ENCODE results near the gene CMIP. TPM values are rescaled to one million over a fixed set of nuclear protein-coding genes. Genes with fewer than 3 reads are reported as not detected.

Gene CMIP
- total RNA-seq, 1 donor from 2014 or later, result 163 TPM

GRCh38 chr16:81542609-81543570, 98.3 kb downstream of the CMIP start:
- TF ChIP-seq CTCF (IDR thresholded peaks at IDR 0.05; ENCODE audit: partially characterized antibody, unreplicated experiment), result no peak
- no peaks in the 10 kb centered on the region for H3K36me3 Mint-ChIP-seq (ENCODE audit: unreplicated experiment)
- DNase-seq, result no peak
- peak overlapping the region; percentile 31 for H3K27ac Mint-ChIP-seq (ENCODE audit: unreplicated experiment)
- peaks cover 9% of the 10 kb centered on the region for H3K27me3 Mint-ChIP-seq (ENCODE audit: unreplicated experiment)
- H3K9me3 Mint-ChIP-seq (ENCODE audit: unreplicated experiment), result peaks cover 14% of the 10 kb centered on the region
- peaks cover 54% of the 10 kb centered on the region for H3K4me1 Mint-ChIP-seq (ENCODE audit: low read depth, unreplicated experiment)
- H3K4me3 Mint-ChIP-seq (ENCODE audit: unreplicated experiment), result no peak overlapping the region

- Mint-ChIP-seq H3K4me1 (ENCODE audit: low read depth, unreplicated experiment) (peaks cover 50% of the 10 kb centered on the region), H3K36me3 (ENCODE audit: unreplicated experiment) (no peaks in the 10 kb centered on the region), H3K9me3 (ENCODE audit: unreplicated experiment) (peaks cover 14% of the 10 kb centered on the region), H3K27me3 (ENCODE audit: unreplicated experiment) (peaks cover 9% of the 10 kb centered on the region), H3K27ac (ENCODE audit: unreplicated experiment) (no peak overlapping the region), H3K4me3 (ENCODE audit: unreplicated experiment) (no peak overlapping the region)
- DNase-seq, result no peak
- no peak for TF ChIP-seq CTCF (IDR thresholded peaks at IDR 0.05; ENCODE audit: partially characterized antibody, unreplicated experiment)
Observed at GRCh38 chr16:81543571-81543970, 99.0 kb downstream of the CMIP start.

GRCh38 chr16:81544261-81544660, 99.7 kb downstream of the CMIP start:
- no peak overlapping the region for H3K27ac Mint-ChIP-seq (ENCODE audit: unreplicated experiment)
- H3K4me1 Mint-ChIP-seq (ENCODE audit: low read depth, unreplicated experiment), result peaks cover 43% of the 10 kb centered on the region

GRCh38 chr16:81544700-81545271, 100.2 kb downstream of the CMIP start:
- DNase-seq, result no peak
- Mint-ChIP-seq H3K4me3 (ENCODE audit: unreplicated experiment) (no peak overlapping the region), H3K4me1 (ENCODE audit: low read depth, unreplicated experiment) (peaks cover 38% of the 10 kb centered on the region), H3K9me3 (ENCODE audit: unreplicated experiment) (peaks cover 13% of the 10 kb centered on the region), H3K27ac (ENCODE audit: unreplicated experiment) (no peak overlapping the region), H3K36me3 (ENCODE audit: unreplicated experiment) (no peaks in the 10 kb centered on the region), H3K27me3 (ENCODE audit: unreplicated experiment) (peaks cover 14% of the 10 kb centered on the region)
- no peak for TF ChIP-seq CTCF (IDR thresholded peaks at IDR 0.05; ENCODE audit: partially characterized antibody, unreplicated experiment)

More at GRCh38 chr16:81544261-81544660, 99.7 kb downstream of the CMIP start:
- no peak for TF ChIP-seq CTCF (IDR thresholded peaks at IDR 0.05; ENCODE audit: partially characterized antibody, unreplicated experiment)
- peaks cover 13% of the 10 kb centered on the region for H3K27me3 Mint-ChIP-seq (ENCODE audit: unreplicated experiment)
- no peak overlapping the region for H3K4me3 Mint-ChIP-seq (ENCODE audit: unreplicated experiment)
- H3K9me3 Mint-ChIP-seq (ENCODE audit: unreplicated experiment), result peaks cover 14% of the 10 kb centered on the region
- H3K36me3 Mint-ChIP-seq (ENCODE audit: unreplicated experiment), result no peaks in the 10 kb centered on the region
- no peak for DNase-seq

All from glutamatergic neuron (in vitro differentiated cells).